HG02623 (cell line): ENCODE results near the gene AGPS.
"Not testable (repeated sequence)": the region's sequence is repeated elsewhere in the genome, so short reads cannot be mapped to it uniquely, and the experiment has no call there.

Source experiments
- ATAC-seq: cut with Tn5 transposase; IDR thresholded peaks from one replicate; pipeline ENCODE4 v1.9.1; 2021; ENCODE audit warnings: moderate library complexity; ENCODE audit not compliant: unreplicated experiment

AGPS gene

GRCh38 chr2:177392373-177393202 lies at the start of gene AGPS:
TSS of gene AGPS (plus strand) at chr2:177392773. CDS start at chr2:177392790, 17 bp downstream.
- peak; percentile 95 for ATAC-seq

GRCh38 chr2:177343773-177344172 lies 48.8 kb upstream of the AGPS start:
- ATAC-seq: no peak

GRCh38 chr2:177344316-177344715 lies 48.3 kb upstream of the AGPS start:
- no peak for ATAC-seq

GRCh38 chr2:177346192-177346591 lies 46.4 kb upstream of the AGPS start:
- ATAC-seq: no peak

GRCh38 chr2:177347570-177347969 lies 45.0 kb upstream of the AGPS start:
- no peak for ATAC-seq

GRCh38 chr2:177348118-177348654 lies 44.4 kb upstream of the AGPS start:
- ATAC-seq: no peak

GRCh38 chr2:177348733-177349693 lies 43.6 kb upstream of the AGPS start:
- ATAC-seq: no peak

- ATAC-seq: not testable (repeated sequence)
These were observed 41.9 kb upstream of the AGPS start for GRCh38 chr2:177350624-177351023.

GRCh38 chr2:177351121-177351520 lies 41.5 kb upstream of the AGPS start:
- ATAC-seq: not testable (repeated sequence)

- no peak for ATAC-seq
These were observed 40.0 kb upstream of the AGPS start for GRCh38 chr2:177352441-177353186.

- ATAC-seq: no peak
These were observed 39.4 kb upstream of the AGPS start for GRCh38 chr2:177353187-177353478.

GRCh38 chr2:177354541-177354940 lies 38.0 kb upstream of the AGPS start:
- ATAC-seq: not testable (repeated sequence)

GRCh38 chr2:177355874-177356273 lies 36.7 kb upstream of the AGPS start:
- no peak for ATAC-seq

GRCh38 chr2:177359836-177360595 lies 32.6 kb upstream of the AGPS start:
- ATAC-seq: no peak

GRCh38 chr2:177362499-177362898 lies 30.1 kb upstream of the AGPS start:
- no peak for ATAC-seq

GRCh38 chr2:177363332-177363731 lies 29.2 kb upstream of the AGPS start:
- ATAC-seq: no peak

GRCh38 chr2:177365764-177366163 lies 26.8 kb upstream of the AGPS start:
- not testable (repeated sequence) for ATAC-seq

GRCh38 chr2:177368023-177368422 lies 24.6 kb upstream of the AGPS start:
- ATAC-seq: not testable (repeated sequence)

GRCh38 chr2:177379354-177379753 lies 13.2 kb upstream of the AGPS start:
- ATAC-seq: no peak

GRCh38 chr2:177380181-177380580 lies 12.4 kb upstream of the AGPS start:
- no peak for ATAC-seq
